D721Med (cell line): ENCODE measurements around the gene AGT.

ENCODE experiments used
- DNase-seq: peaks from one replicate; pipeline ENCODE4 v3.0.0; 2011; ENCODE audit warnings: low spot score; ENCODE audit not compliant: insufficient read length
- FAIRE-seq: peaks from 2 replicates; lab custom pipeline; 2011; peaks lifted over from hg19 to GRCh38; lab: Jason Lieb, UNC
- TF ChIP-seq, protein P1 (sequence below): IDR thresholded peaks from 2 replicates; pipeline ENCODE4 v1.5.1; 2012; ENCODE audit warnings: mild to moderate bottlenecking, control low read depth; ENCODE audit not compliant: insufficient read depth; ENCODE audit errors: missing control alignments

Gene AGT

DNA sequence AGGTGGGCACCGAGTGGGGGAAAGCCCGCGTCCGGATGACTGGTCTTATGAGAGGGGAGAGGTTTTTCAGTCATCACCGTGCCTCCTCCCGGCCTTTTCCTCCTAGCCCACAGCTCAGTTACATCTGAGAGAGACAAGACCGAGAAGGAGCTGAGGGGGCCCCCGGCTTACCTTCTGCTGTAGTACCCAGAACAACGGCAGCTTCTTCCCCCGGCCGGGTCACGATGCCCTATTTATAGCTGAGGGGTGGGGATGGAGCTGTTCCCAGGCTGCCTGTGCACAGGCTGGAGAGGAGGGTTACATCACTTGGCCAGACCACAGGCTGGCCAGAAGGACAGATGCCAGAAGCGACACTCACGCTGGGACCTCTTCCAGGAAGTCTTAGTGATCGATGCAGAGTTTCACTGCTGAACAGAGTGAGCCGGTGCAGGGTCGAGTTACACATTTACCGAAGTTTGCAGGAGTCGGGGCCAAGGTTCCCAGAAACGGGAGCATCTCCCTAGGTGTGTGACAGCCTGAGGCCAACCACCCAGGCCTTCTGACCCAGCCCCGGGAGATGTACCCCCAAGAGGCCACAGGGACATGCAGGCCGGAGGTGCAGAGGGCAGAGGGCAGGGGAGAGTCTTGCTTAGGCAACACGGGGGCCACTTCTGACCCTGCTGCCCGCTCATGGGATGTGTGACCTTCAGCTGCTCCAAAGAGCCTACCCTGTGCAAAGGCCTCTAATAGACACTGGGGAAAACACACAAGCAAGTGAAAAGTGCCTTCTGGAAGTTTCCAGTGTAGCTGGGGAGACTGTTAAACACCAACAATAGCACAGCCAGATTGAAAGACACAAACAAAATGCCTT, at the start of gene AGT:
AGT (minus strand) TSS at position 208 of the 850 bp plus-strand sequence. CDS start 3,299 bp downstream, outside the sequence.
- DNase-seq (no peak), FAIRE-seq (no peak)
- TF ChIP-seq, protein P1, sequence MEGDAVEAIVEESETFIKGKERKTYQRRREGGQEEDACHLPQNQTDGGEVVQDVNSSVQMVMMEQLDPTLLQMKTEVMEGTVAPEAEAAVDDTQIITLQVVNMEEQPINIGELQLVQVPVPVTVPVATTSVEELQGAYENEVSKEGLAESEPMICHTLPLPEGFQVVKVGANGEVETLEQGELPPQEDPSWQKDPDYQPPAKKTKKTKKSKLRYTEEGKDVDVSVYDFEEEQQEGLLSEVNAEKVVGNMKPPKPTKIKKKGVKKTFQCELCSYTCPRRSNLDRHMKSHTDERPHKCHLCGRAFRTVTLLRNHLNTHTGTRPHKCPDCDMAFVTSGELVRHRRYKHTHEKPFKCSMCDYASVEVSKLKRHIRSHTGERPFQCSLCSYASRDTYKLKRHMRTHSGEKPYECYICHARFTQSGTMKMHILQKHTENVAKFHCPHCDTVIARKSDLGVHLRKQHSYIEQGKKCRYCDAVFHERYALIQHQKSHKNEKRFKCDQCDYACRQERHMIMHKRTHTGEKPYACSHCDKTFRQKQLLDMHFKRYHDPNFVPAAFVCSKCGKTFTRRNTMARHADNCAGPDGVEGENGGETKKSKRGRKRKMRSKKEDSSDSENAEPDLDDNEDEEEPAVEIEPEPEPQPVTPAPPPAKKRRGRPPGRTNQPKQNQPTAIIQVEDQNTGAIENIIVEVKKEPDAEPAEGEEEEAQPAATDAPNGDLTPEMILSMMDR: no peak

DNA sequence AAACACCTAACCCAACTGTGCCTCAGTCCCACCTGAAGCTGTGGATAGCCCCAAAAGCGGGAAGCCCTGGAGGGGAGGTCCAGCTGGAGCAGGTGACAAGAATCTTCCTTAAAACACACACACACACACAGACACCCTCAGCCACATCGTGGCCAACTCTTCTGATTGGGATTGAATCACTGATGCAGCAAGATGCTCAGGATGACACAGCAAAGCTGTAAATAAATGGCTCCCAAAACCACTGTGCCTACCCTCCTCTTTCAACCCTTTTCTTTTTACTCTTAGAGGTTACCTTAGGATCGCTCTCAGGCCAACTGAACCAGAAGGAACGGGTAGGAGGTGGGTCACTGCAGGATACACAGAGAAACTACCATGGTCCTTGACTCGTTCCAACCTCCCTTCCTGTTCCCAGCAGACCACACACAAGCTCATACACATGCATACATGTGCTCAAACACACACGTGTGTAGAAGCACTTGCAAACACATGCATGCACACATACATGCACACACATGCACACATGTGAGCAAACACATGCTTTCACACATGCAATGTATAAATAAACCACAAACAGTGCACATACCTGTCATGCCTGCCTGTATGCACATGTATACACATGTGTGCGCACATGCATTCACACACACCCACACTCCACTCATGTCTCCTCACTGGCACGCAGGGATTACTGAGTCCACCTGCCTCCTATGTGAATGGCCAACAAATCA, 47.7 kb upstream of the AGT start:
- TF ChIP-seq, protein P1: no peak
- no peak for DNase-seq
- FAIRE-seq: no peak

DNA sequence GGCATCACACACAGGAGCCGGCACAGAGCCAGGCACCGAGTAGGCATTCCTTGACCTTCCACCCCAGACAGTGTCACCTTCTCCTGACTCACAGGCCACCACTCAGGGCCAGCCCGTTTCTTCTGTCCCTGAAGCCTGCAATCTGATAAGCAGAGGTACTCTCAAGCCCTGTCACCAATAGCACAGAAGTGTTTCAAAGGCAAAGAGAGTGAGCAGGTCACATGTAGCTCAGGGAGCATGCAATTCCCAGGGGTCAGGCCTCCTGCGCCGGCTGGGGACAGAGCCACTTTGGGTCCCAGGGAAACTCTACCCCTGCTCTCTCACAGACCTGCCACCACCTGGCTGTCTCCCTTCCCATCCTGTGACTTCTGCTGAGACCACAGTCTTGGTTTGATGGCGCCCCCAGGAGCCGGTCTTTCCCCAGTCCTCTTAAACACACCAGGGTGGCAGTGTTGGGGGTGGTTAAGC, 46.5 kb upstream of the AGT start:
- DNase-seq (no peak), FAIRE-seq (no peak)

DNA sequence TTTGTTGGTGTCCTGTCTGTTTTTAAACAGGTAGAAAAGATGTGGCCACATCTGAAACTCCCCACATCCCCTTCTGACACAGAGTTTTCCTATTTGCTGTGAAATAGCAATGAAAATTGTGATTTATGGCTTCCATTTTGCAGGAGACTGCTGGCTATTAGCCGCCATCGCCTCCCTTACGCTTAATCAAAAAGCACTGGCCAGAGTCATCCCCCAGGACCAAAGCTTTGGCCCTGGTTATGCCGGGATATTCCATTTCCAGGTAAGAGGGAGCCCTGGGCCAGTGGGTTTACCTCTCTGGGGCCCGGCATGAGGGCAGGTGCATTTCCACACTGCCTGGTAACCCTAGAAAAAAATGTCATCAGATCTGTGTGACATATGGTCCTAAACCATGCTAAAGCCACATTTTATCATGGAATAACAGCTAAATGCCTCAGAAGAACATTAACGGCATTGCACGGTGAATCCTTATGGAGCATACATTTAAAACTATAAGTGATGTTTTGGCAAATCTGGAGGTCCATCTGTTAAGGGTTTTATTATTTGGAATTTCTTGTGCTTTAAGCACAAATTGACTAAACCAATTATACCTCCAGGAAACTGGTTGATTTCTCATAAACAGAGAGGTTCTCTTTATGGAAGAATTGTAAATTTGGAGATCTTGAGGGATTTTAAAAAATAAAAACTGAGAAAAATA, 45.6 kb upstream of the AGT start:
- TF ChIP-seq, protein P1: no peak
- DNase-seq (no peak), FAIRE-seq (no peak)

More for the DNA sequence above, 46.5 kb upstream of the AGT start:
- TF ChIP-seq, protein P1: peak; percentile 4

DNA sequence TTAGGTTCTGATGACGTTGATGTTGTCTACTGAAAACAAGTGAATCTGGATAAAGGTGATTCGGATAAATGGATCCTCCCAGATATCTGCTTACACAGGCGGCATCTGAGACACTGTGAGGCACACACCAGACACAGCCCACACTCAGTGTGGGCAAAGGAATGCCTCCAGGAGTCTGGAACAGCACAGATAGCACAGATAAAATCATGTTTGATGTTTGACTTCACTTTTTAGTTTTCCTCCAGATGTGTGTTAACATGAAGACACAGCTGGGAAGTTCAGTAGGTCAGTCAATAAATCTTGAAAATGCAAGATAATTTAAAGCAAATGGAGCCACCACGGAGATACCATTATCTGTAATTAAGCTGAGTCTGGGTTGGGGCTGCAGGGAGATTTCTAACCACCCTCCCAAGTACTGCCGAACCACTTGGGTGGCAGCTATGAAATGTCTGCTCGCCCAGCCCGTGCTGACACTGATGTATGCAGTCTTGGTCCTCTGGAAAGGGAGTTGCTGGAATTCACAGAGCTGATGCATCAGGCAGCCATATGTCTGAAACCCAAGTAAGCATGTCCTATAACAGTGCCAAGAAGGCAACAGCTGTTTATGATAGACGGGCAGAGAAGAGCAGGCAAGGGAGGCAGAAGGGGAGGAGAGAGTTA, 44.9 kb upstream of the AGT start:
- no peak for FAIRE-seq
- DNase-seq: no peak
- TF ChIP-seq, protein P1: no peak

DNA sequence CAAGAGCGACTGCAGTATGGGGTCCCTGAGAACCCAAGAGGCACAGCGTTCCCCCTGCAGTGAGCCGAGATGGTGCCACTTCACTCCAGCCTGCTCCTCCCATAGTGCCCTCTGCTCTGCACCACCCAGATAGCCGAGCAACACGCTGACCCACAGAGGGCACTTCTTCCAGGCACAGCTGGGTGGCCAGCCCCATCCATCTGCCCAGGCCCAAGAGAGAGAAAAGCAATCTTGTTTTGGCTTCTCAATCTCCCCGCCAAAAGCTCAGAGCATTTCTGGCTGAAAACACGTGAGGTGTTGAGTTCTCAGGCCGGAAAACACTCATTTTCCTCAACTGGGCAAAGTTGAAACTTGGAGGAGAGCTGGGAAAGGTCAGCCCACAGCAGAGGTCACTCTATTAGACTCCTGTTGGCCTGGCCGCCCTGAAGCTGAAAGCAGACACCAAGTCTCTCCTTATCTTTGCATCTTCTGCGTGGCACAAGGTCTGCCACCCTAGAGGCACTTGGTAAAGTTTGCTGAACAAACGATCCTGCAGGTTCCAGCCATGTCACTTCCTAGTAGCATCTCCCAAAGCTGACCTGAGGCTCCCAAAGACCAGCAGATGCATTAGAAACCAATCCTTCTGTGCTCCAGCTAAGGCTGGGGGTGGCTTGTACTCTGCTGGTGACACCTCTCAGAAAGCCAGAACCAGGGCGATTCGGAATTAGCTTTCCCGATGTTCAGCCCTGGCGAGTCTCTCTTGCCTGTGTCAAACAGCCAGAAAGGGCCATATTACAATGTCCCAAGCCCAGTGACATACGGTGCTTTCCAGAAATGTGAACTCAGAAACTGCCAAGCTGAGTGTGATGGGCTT, 44.2 kb upstream of the AGT start:
- FAIRE-seq (no peak), DNase-seq (no peak)
- TF ChIP-seq, protein P1: no peak
